Measurements from ENCODE around the gene RUVBL2. TPM values are rescaled to one million over a fixed set of nuclear protein-coding genes. Genes with fewer than 3 reads are reported as not detected.
"Not testable (repeated sequence)": the region's sequence is repeated elsewhere in the genome, so short reads cannot be mapped to it uniquely, and the experiment has no call there.

Gene RUVBL2
- total and polyA plus RNA-seq, 9 donors: 55.3 to 72.5 (median 66.4) TPM

DNA sequence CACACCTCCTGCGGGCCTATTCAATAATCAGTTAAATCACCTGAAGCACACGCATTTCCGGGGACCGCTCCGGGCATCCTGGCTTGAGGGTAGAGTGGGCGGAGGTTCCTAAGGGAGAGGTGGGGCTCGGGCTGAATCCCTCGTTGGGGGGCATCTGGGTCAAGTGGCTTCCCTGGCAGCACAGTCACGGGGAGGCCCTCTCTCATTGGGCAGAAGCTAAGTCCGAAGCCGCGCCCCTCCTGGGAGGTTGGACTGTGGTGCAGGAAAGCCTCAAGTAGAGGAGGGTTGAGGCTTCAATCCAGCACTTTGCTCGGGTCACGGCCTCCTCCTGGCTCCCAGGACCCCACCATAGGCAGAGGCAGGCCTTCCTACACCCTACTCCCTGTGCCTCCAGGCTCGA, 49.9 kb downstream of the RUVBL2 start, which contains the start of gene CGB5:
Gene CGB5, plus strand, starts transcription at position 301 of the 400 bp plus-strand sequence. CDS start 362 bp downstream, outside the sequence.
- not testable (repeated sequence) for H3K27ac ChIP-seq (ENCODE audit: low read length); H3K4me1 ChIP-seq (ENCODE audit: control insufficient read depth, insufficient read depth, low read length); DNase-seq; H3K4me3 ChIP-seq (ENCODE audit: low read length); H3K27me3 ChIP-seq (ENCODE audit: control insufficient read depth, insufficient read depth, low read length); H3K9me3 ChIP-seq (replicated peaks; ENCODE audit: control insufficient read depth, low read depth, low read length); H3K36me3 ChIP-seq (ENCODE audit: control insufficient read depth, insufficient read depth, low read length)
- WGBS (ENCODE audit: insufficient coverage): no CpG with 5 or more reads among the region's 15 CpGs

DNA sequence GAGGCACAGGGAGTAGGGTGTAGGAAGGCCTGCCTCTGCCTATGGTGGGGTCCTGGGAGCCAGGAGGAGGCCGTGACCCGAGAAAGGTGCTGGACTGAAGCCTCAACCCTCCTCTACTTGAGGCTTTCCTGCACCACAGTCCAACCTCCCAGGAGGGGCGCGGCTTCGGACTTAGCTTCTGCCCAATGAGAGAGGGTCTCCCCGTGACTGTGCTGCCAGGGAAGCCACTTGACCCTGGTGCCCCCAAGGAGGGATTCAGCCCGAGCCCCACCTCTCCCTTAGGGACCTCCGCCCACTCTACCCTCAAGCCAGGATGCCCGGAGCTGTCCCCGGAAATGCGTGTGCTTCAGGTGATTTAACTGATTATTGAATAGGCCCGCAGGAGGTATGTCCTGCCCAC, 55.3 kb downstream of the RUVBL2 start, which contains the start of gene CGB8:
Gene CGB8, minus strand, starts transcription at position 101 of the 400 bp plus-strand sequence. CDS start 372 bp downstream, outside the sequence.
- H3K27ac ChIP-seq (ENCODE audit: low read length); H3K36me3 ChIP-seq (ENCODE audit: control insufficient read depth, insufficient read depth, low read length); H3K9me3 ChIP-seq (replicated peaks; ENCODE audit: control insufficient read depth, low read depth, low read length); DNase-seq; H3K27me3 ChIP-seq (ENCODE audit: control insufficient read depth, insufficient read depth, low read length); H3K4me1 ChIP-seq (ENCODE audit: control insufficient read depth, insufficient read depth, low read length); H3K4me3 ChIP-seq (ENCODE audit: low read length): not testable (repeated sequence)
- WGBS (ENCODE audit: insufficient coverage): 52% methylated on average over 2 of the region's 12 CpGs

DNA sequence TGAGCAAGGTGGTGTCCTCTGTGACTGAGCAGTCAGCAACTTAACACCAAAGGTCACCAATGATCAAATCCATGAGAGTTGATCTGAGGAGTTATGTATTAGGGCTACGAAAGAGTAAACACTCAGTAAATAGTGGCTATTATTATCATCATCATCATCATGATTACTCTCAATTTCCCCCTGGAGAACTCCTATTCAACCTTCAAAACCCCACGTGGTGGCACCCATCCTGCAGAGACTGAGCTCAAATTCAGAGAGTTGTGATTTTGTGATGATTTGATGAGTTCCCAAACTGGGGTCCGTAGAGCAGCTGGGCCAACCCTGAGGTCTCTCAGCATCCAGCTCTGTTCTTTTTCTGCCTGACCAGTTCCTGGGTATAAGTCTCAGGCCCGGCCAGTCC, 56.1 kb downstream of the RUVBL2 start:
- not testable (repeated sequence) for H3K4me3 ChIP-seq (ENCODE audit: low read length); H3K9me3 ChIP-seq (replicated peaks; ENCODE audit: control insufficient read depth, low read depth, low read length); DNase-seq; H3K36me3 ChIP-seq (ENCODE audit: control insufficient read depth, insufficient read depth, low read length); H3K27me3 ChIP-seq (ENCODE audit: control insufficient read depth, insufficient read depth, low read length); H3K27ac ChIP-seq (ENCODE audit: low read length); H3K4me1 ChIP-seq (ENCODE audit: control insufficient read depth, insufficient read depth, low read length)
- WGBS (ENCODE audit: insufficient coverage): no CpG with 5 or more reads among the region's 4 CpGs

DNA sequence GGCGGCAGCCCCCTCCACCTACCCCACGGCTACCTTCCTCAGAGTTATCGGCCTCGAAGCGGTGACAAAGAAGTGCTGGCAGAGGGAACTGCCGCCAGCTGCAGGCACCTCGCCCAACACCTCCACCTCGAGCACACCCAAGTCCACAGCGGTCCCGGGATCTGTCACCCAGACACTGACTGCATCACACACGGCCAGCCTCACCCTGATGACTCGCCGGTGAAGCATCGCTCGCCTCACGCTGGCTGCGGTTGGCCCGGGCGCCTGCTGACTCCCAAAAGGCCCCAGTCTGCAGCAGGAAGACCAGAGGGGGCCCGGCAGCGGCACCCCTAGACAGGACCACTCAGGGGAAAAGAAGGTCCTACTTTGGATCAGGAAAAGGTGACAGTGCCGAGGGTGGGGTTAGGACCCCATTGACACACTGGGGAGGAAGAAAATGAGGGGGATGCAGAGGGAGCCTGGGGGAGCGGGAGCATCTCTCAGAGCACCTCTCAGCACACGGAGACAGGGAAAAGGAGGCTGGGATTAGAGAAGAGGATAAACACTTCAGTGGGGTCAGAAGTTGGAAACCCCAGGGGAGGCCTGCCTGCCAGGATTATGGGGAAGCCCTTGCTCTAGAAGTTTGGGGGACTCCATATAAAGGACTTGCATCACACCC, 56.8 kb downstream of the RUVBL2 start:
- not testable (repeated sequence) for H3K4me3 ChIP-seq (ENCODE audit: low read length); H3K9me3 ChIP-seq (replicated peaks; ENCODE audit: control insufficient read depth, low read depth, low read length); DNase-seq; H3K36me3 ChIP-seq (ENCODE audit: control insufficient read depth, insufficient read depth, low read length); H3K27ac ChIP-seq (ENCODE audit: low read length); H3K4me1 ChIP-seq (ENCODE audit: control insufficient read depth, insufficient read depth, low read length)
- 80% methylated on average over 15 of the region's 24 CpGs for WGBS (ENCODE audit: insufficient coverage)
- peaks cover 15% of the 10 kb centered on the region for H3K27me3 ChIP-seq (ENCODE audit: control insufficient read depth, insufficient read depth, low read length)

DNA sequence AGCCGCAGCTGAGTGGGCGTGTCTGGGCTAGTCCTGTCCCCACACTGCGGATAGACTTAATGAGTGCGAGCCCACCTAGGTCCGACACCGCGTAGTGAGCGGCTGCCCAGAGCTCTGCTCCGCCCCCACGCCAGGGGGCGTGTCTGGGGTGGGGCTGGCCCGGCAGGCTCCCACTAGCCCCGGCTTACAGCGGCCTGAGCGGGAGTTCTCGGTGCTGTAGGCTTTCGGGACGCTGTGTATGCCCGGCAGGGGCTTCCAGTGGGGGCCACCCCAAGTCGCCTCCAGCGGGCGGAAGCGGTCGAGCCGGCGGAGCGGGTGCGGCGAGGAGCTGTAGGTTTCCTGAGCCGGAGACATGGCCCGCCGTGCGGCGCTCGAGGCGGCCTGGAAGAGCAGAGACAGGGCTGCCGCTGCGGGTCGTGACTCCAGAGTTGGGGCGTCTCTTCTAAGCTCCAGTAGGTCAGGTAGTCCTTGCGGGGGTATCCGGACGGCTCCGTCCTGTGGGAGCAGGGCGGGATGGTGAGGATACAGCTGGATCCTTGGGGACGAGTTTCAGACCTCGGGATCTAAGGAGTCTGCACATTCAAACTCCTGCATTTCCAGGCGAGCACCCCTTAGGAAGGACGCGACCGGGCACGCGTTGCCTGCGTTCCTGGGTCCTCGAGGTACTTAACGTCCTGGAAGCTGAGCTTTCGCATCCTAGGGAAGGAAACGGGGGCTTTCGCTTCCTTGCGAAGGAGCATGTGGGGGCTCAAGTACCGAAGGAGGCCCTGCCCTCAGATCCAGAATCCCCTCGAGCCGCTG, 62.6 kb downstream of the RUVBL2 start:
- Histone ChIP-seq H3K27ac (ENCODE audit: low read length) (no peak overlapping the region), H3K36me3 (ENCODE audit: control insufficient read depth, insufficient read depth, low read length) (no peaks in the 10 kb centered on the region), H3K4me1 (ENCODE audit: control insufficient read depth, insufficient read depth, low read length) (peaks cover 22% of the 10 kb centered on the region), H3K9me3 (replicated peaks; ENCODE audit: control insufficient read depth, low read depth, low read length) (no peaks in the 10 kb centered on the region), H3K4me3 (ENCODE audit: low read length) (peak overlapping the region; percentile 51), H3K27me3 (ENCODE audit: control insufficient read depth, insufficient read depth, low read length) (peaks cover 68% of the 10 kb centered on the region)
- peak; percentile 54 for DNase-seq
- under 1% methylated on average over 53 of the region's 63 CpGs for WGBS (ENCODE audit: insufficient coverage)

DNA sequence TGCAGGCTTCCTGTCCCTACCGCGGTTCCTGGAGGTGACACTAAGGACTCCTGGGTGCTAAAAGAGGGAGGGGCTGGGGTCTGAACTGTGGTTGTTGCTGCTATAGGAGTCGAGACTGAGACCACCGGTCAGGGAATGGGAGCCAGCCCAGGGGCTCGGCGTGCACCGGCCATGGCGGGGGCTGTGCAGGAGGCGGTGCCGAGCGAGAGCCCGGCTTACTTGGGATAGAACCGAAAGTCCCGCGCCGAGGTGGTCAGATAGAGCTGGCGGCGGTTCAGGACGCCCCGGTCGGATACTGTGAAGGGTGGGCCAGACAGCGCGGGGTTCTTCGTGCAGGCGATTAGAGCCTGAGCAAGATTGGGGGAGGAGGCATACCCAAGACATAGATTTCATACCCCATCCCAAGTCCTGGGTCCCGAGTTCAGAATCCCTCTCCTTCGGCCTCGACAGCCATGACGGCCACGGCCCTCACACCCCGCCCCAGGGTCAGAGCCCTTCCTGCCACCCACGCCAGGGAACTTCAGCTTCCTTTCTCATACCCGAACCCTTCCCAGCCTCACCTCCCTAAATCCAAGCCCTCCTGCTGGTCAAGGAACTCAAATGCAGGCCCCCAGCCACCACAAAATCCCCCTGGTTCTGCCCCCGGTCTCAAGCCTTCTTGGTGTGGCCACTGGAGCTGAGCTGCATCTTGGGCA, 63.4 kb downstream of the RUVBL2 start:
- not testable (repeated sequence) for H3K9me3 ChIP-seq (replicated peaks; ENCODE audit: control insufficient read depth, low read depth, low read length); H3K36me3 ChIP-seq (ENCODE audit: control insufficient read depth, insufficient read depth, low read length); H3K27ac ChIP-seq (ENCODE audit: low read length); DNase-seq
- 6% methylated on average over 13 of the region's 34 CpGs for WGBS (ENCODE audit: insufficient coverage)
- H3K4me1 ChIP-seq (ENCODE audit: control insufficient read depth, insufficient read depth, low read length): peaks cover 22% of the 10 kb centered on the region
- peak overlapping the region; percentile 51 for H3K4me3 ChIP-seq (ENCODE audit: low read length)
- H3K27me3 ChIP-seq (ENCODE audit: control insufficient read depth, insufficient read depth, low read length): peaks cover 72% of the 10 kb centered on the region

DNA sequence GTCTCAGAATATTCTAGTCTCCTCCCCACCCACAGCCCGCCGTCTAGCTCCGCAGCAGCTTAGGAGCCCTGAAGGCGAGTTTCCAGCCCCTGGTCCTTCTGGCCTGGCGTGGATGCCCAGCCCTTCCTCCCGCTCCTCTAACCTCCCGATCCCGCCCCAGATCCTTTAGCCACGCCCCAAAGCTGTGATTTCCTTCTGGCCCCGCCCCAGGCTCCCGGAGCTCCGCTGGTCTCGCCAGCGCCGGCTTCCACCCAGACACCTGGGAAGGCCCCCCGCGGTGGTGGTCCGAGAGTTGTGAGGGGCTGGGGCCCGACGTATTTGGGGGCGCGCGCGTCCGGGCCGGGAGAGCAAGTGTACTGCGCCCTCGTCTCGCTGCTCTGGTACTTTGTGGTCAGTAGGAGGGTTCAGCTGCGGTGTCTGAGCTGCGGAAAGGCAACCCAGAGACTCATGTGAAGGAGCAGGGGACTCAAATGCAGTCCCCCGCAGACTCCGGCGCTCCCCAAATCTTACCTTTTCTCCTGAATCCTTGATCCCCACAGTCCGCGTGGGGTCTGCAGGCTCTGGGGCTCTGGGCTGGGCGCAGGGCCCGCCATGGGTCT, 64.0 kb downstream of the RUVBL2 start, which contains the start of gene CGB7:
Gene CGB7, minus strand, starts transcription at position 114 of the 599 bp plus-strand sequence. CDS start 2,374 bp downstream, outside the sequence.
- H3K27ac ChIP-seq (ENCODE audit: low read length): no peak within 1 kb of the TSS
- H3K36me3 ChIP-seq (ENCODE audit: control insufficient read depth, insufficient read depth, low read length): no peaks in the 10 kb centered on the region
- H3K4me3 ChIP-seq (ENCODE audit: low read length): peak within 1 kb of the TSS; percentile 51
- H3K9me3 ChIP-seq (replicated peaks; ENCODE audit: control insufficient read depth, low read depth, low read length): no peaks in the 10 kb centered on the region
- DNase-seq: peak; percentile 47
- WGBS (ENCODE audit: insufficient coverage): under 1% methylated on average over 24 of the region's 38 CpGs
- peaks cover 72% of the 10 kb centered on the region for H3K27me3 ChIP-seq (ENCODE audit: control insufficient read depth, insufficient read depth, low read length)
- peaks cover 22% of the 10 kb centered on the region for H3K4me1 ChIP-seq (ENCODE audit: control insufficient read depth, insufficient read depth, low read length)

DNA sequence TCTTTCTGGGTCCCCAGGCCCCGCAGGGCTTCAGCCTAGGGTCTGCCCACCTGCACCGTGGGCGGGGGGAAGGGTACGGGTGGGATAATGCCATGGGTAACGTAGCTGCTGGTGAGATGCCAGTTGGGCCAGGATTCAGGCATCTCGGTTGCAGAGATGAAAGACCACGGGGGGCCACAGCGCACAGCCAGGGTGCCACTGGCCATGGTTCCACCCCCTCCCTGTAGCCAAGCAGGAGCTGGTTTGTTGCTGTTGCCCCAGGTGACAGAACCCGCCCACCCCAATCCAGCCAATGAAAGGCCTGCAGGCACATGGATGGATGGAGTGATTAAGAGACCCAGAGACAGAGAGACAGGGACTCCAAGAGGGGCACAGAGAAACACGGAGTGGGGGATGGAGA, 64.9 kb downstream of the RUVBL2 start:
- Histone ChIP-seq H3K36me3 (ENCODE audit: control insufficient read depth, insufficient read depth, low read length) (no peaks in the 10 kb centered on the region), H3K9me3 (replicated peaks; ENCODE audit: control insufficient read depth, low read depth, low read length) (no peaks in the 10 kb centered on the region), H3K4me1 (ENCODE audit: control insufficient read depth, insufficient read depth, low read length) (peaks cover 22% of the 10 kb centered on the region), H3K4me3 (ENCODE audit: low read length) (no peak overlapping the region), H3K27me3 (ENCODE audit: control insufficient read depth, insufficient read depth, low read length) (peaks cover 74% of the 10 kb centered on the region), H3K27ac (ENCODE audit: low read length) (no peak overlapping the region)
- no peak for DNase-seq
- 24% methylated on average over 5 of the region's 10 CpGs for WGBS (ENCODE audit: insufficient coverage)

DNA sequence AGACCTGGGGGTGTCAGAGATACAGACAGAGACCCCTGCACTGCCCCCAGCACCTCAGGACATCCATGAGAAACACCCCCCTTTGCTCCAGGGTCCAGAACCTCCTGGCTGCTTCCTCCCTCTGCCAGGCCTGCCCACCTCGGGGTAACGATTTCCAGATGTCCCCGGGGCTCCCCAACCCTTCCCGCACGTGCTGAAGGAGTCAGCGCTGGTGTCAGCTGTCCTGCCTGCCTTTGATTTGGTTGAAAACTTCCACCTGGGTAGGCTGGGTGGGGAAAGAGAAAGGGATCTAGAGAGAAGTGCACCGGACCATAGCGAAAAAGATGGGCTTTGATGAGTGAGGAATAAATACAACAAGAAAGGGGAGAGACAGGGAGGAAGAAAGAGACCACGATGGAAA, 65.4 kb downstream of the RUVBL2 start:
- DNase-seq: no peak
- 8% methylated on average over 6 of the region's 9 CpGs for WGBS (ENCODE audit: insufficient coverage)
- Histone ChIP-seq H3K27me3 (ENCODE audit: control insufficient read depth, insufficient read depth, low read length) (peaks cover 74% of the 10 kb centered on the region), H3K9me3 (replicated peaks; ENCODE audit: control insufficient read depth, low read depth, low read length) (no peaks in the 10 kb centered on the region), H3K4me1 (ENCODE audit: control insufficient read depth, insufficient read depth, low read length) (peaks cover 22% of the 10 kb centered on the region), H3K4me3 (ENCODE audit: low read length) (no peak overlapping the region), H3K36me3 (ENCODE audit: control insufficient read depth, insufficient read depth, low read length) (no peaks in the 10 kb centered on the region), H3K27ac (ENCODE audit: low read length) (no peak overlapping the region)

Measured in muscle of leg (tissue), 11 donors.